Measurements from ENCODE around the gene KCNMA1. TPM values are rescaled to one million over a fixed set of nuclear protein-coding genes. Genes with fewer than 3 reads are reported as not detected.
"Not testable (repeated sequence)": the region's sequence is repeated elsewhere in the genome, so short reads cannot be mapped to it uniquely, and the experiment has no call there.

The KCNMA1 gene
- total RNA-seq, 4 donors from 2014 or later: 66.8 to 96.5 (median 78.9) TPM

- intact Hi-C loops (cut with DNase I; ENCODE audit: low total_unique reads) (no loop called here), in situ Hi-C loops (cut with MboI; ENCODE audit: low sequenced_read_pairs in 4 of 4) (no loop called here)
- DNase-seq (no peak), ATAC-seq (no peak)
- no peaks in the 10 kb centered on the region for H3K36me3 ChIP-seq
- no peak overlapping the region for H3K27ac ChIP-seq
- H3K9me3 ChIP-seq: no peaks in the 10 kb centered on the region
- H3K27me3 ChIP-seq: no peaks in the 10 kb centered on the region
- peaks cover 6 to 8% of the 10 kb centered on the region in 2 donors for H3K4me1 ChIP-seq
- TF ChIP-seq CTCF (IDR thresholded peaks at IDR 0.05 in 4 of 5, conservative IDR thresholded peaks at IDR 0.05 in 1 of 5): no peak
- TF ChIP-seq POLR2A (IDR thresholded peaks at IDR 0.05): no peak
- no peak overlapping the region for H3K4me3 ChIP-seq
These were observed 288.9 kb downstream of the KCNMA1 start for GRCh38 chr10:77348751-77349150.

- TF ChIP-seq POLR2A (IDR thresholded peaks at IDR 0.05) (no peak), CTCF (IDR thresholded peaks at IDR 0.05 in 4 of 5, conservative IDR thresholded peaks at IDR 0.05 in 1 of 5) (no peak)
- Histone ChIP-seq H3K4me1 (peaks cover 6 to 8% of the 10 kb centered on the region in 2 donors), H3K4me3 (no peak overlapping the region), H3K27ac (no peak overlapping the region), H3K27me3 (no peaks in the 10 kb centered on the region), H3K36me3 (no peaks in the 10 kb centered on the region), H3K9me3 (no peaks in the 10 kb centered on the region)
- ATAC-seq (no peak), DNase-seq (no peak)
- in situ Hi-C loops (cut with MboI; ENCODE audit: low sequenced_read_pairs in 4 of 4): no loop called here
- intact Hi-C loops (cut with DNase I; ENCODE audit: low total_unique reads): no loop called here
These were observed 289.5 kb downstream of the KCNMA1 start for GRCh38 chr10:77348082-77348481.

GRCh38 chr10:77347052-77347451 is 290.6 kb downstream of the KCNMA1 start:
- DNase-seq (no peak), ATAC-seq (no peak)
- no peak for TF ChIP-seq CTCF (IDR thresholded peaks at IDR 0.05 in 4 of 5, conservative IDR thresholded peaks at IDR 0.05 in 1 of 5)
- TF ChIP-seq POLR2A (IDR thresholded peaks at IDR 0.05): no peak
- no peaks in the 10 kb centered on the region for H3K36me3 ChIP-seq
- H3K9me3 ChIP-seq: no peaks in the 10 kb centered on the region
- H3K4me1 ChIP-seq: peaks cover 6 to 8% of the 10 kb centered on the region in 2 donors
- no peak overlapping the region for H3K4me3 ChIP-seq
- no peaks in the 10 kb centered on the region for H3K27me3 ChIP-seq
- intact Hi-C loops (cut with DNase I; ENCODE audit: low total_unique reads) (no loop called here), in situ Hi-C loops (cut with MboI; ENCODE audit: low sequenced_read_pairs in 4 of 4) (no loop called here)
- H3K27ac ChIP-seq: no peak overlapping the region

GRCh38 chr10:77341055-77341454 is 296.6 kb downstream of the KCNMA1 start:
- intact Hi-C loops (cut with DNase I; ENCODE audit: low total_unique reads): no loop called here
- Histone ChIP-seq H3K27me3 (no peaks in the 10 kb centered on the region), H3K4me3 (no peak overlapping the region), H3K36me3 (no peaks in the 10 kb centered on the region), H3K9me3 (no peaks in the 10 kb centered on the region), H3K4me1 (peaks cover 9 to 10% of the 10 kb centered on the region in 2 donors), H3K27ac (no peak overlapping the region)
- in situ Hi-C loops (cut with MboI; ENCODE audit: low sequenced_read_pairs in 4 of 4): no loop called here
- DNase-seq (no peak), ATAC-seq (no peak)
- TF ChIP-seq POLR2A (IDR thresholded peaks at IDR 0.05): no peak
- TF ChIP-seq CTCF (IDR thresholded peaks at IDR 0.05 in 4 of 5, conservative IDR thresholded peaks at IDR 0.05 in 1 of 5): no peak

- H3K4me3 ChIP-seq; in situ Hi-C loops (cut with MboI; ENCODE audit: low sequenced_read_pairs in 4 of 4); intact Hi-C loops (cut with DNase I; ENCODE audit: low total_unique reads); H3K9me3 ChIP-seq; DNase-seq; H3K36me3 ChIP-seq; H3K4me1 ChIP-seq; H3K27ac ChIP-seq; ATAC-seq; H3K27me3 ChIP-seq: not testable (repeated sequence)
These were observed 297.7 kb downstream of the KCNMA1 start for GRCh38 chr10:77339872-77340271.
